Regular cardiac myocyte (primary cell): ENCODE data around the gene SNX5. TPM values are rescaled to one million over a fixed set of nuclear protein-coding genes. Genes with fewer than 3 reads are reported as not detected.

Experiments
- total RNA-seq: library from RNA; depleted of rRNA; stranded (reverse); fragments of >200 nt; gene quantifications from 2 replicates; pipeline ENCODE4 v1.2.3, GENCODE V29; 2014

Gene SNX5
- total RNA-seq = 78.1 and 118 TPM in 2 replicates

DNA sequence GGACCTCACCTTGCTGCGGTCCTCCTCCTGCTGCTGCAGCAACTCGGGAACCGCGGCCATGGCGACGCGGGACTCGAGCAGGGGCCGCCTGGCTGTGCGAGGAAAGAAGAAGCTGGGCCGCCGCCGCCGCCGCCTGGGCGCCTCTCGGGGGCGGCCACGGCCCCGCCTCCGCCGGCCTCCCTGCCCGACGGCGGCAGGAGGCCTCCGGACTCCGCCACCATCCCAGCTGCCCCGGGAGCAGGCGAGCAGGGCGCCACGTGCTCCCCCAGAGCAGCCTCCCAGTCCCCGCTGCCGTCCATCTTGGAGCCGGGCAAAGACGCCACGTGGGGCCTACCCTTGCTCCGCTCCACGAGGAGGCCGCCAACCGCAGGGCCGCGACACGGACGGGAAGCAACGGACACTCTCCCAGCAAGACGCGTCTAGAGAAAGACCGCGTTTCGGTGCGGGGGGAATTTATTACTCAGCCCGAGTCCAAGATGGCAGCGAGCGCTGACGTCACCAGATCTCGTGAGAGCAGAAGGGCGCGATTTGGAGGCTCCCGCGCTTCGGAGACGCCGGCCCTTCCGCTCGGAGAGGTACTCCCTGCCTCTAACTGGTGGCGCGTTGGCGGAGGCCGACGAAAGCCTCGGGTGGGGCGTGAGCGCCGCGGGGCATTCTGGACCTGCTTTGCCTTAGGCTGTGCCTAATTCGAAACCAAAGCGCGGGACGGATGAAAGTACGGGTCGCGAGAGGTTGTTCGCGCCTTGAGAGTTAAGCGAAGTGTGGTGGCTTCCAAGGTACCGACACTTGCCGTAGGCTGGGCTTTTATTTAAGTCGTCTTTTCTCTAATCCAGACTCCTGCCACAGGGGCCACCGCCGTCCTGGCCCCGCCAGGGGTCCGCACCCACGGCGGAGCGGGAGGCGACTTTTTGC lies at the start of gene SNX5, which contains the start of gene MGME1:
Gene SNX5, minus strand, starts transcription at position 429 of the 912 bp plus-strand sequence. Its CDS starts 369 bp downstream, at position 60.
Gene MGME1, plus strand, starts transcription at position 653 of the 912 bp plus-strand sequence. CDS start 842 bp downstream, outside the sequence.

Other genes starting within 250 kb of the SNX5 start
- 5.1 and 13.0 TPM in 2 replicates for gene MGME1, start 224 bp upstream of the SNX5 start, total RNA-seq
- not detected in 2 replicates for gene OVOL2, start 89.1 kb upstream of the SNX5 start, total RNA-seq
- gene KAT14, start 169.1 kb upstream of the SNX5 start, total RNA-seq = 11.5 and 11.8 TPM in 2 replicates
- 9.9 and 11.7 TPM in 2 replicates for gene PET117, start 169.1 kb upstream of the SNX5 start, total RNA-seq